GM19455 (cell line): ENCODE results near the gene OTUD3.

Experiments used
- ATAC-seq: cut with Tn5 transposase; IDR thresholded peaks from one replicate; pipeline ENCODE4 v1.9.1; 2021; ENCODE audit not compliant: unreplicated experiment

OTUD3 gene

DNA sequence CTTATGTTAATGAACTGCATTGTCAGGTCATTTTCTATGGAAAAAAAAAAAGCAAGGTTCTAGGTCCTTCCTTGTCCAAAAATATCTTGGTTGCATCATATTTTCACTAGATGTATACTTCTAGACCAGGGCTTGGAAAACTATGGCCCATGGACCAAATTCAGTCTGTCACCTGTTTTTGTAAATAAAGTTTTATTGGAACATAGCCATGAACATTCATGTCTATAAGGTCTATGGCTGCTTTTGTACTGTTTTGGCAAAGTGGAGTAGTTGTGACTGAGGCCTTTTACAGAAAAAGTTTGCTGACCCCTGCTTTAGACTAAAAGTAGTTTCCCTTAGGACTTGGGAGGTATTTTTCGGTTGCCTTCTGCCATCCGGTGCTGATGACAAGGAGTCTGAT, 60.5 kb downstream of the OTUD3 start:
- no peak for ATAC-seq

GRCh38 chr1:19945914-19946313, 63.7 kb downstream of the OTUD3 start:
- no peak for ATAC-seq

- no peak for ATAC-seq
Measured at GRCh38 chr1:19946331-19946751, 64.1 kb downstream of the OTUD3 start.

- ATAC-seq = no peak
Measured at GRCh38 chr1:19946971-19947370, 64.8 kb downstream of the OTUD3 start.

GRCh38 chr1:19949016-19949415, 66.8 kb downstream of the OTUD3 start:
- ATAC-seq = no peak

- no peak for ATAC-seq
Measured at GRCh38 chr1:19954059-19954458, 71.9 kb downstream of the OTUD3 start.

DNA sequence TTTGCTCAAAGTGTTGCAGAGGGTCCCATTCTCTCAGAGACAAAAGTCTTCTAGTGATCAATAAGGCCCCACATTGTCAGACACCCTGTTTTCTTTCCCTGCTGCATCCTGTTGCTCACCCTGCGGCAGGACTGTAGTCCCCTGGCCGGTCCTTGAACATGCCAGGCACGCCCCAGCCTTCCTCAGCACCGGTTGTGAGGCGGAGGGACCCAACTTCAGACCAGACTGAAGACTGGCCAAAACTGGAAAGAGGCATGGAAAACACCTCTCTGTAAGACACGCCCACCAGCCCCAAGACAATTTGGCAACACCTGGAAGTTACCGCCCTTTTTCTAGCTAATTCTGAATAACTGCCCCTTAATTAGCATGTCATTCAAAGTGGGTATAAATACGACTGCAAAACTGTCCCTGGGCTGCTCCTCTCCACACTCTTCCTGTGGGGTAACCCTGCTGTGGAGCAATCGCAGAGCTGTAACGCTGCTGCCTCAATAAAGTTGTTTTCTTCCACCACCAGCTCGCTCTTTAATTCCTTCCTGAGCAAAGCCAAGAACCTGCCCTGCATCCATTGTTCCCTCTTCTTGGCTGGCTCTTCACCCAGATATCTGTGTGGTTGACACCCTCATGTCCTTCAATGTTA, 73.5 kb downstream of the OTUD3 start:
- ATAC-seq = no peak

DNA sequence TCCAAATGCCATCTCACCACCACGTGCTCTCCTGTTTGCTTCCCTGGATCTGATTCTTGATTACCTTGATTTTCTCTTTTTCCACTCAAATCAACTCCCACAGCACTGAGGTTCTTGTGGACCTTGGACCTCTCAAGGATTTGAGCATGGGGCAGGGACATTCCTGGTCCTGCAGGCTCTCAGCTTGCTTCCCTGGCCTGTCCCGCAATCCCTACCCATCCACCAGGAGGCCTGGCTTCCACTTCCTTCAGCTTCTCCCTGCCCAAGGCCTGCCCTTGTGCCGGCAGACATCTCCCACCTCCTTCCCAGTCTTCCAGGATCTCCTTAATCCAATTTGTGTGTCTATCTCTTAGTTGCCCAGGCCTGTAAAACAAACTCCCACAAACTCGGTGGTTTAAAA, 75.6 kb downstream of the OTUD3 start:
- no peak for ATAC-seq

DNA sequence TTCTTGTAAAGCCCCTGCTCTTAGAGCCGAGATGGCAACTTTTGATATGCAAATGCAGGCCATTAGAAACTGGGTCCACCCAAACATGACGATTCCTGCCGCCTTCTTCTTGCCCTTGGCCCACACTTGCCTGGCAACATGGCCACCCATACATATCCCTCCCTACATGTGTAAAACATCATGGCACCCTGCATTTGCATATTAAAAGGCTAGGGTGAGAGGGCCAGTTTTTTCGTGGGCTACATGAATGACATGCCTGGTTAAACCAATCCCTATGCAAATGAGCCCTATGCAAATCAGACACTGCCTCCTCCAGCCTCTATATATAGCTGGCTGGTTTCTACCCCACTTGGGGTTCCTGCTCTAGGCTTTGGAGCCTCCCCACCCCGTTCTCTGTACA, 78.4 kb downstream of the OTUD3 start:
- ATAC-seq = no peak
